Measurements from ENCODE around the gene SLC22A1. TPM values are rescaled to one million over a fixed set of nuclear protein-coding genes. Genes with fewer than 3 reads are reported as not detected.

SLC22A1 gene
- total and polyA plus RNA-seq, 2 of the 8 experiments (the other 6 are each of a cell fraction or from before 2014, with no cell fraction given), result 0.12 to 0.45 TPM

DNA sequence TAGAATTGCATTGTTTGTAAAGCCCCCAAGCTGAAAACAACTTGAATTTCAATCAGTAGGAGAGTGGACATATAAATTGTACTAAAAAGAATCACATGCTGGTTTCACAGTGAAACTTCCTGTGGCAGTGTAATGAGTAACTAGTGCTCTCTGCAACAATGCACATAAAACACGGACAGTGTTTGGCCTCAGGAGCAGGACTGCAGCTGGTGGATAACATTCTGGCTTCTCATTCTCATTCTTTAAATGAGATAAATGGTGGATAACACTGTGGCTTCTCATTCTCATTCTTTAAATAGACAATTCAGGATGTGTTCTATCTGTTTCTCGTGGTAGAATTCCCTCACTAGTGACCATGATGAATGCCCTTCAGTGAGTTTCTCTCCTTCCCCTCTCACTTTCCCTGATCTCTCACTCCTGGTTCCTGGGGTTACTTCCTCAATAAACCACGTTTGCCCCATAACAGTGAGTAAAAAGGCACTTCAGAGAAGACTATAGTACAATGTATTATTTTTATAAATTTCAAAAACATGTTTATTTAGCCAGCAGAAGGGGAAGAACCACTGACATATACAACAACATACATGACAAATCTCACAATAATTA, 77.1 kb downstream of the SLC22A1 start:
- no peak overlapping the region for H2BK120ac ChIP-seq (replicated peaks; ENCODE audit: low read depth, low read length)
- no peak for TF ChIP-seq CTBP2 (IDR thresholded peaks at IDR 0.05; ENCODE audit: borderline replicate concordance, insufficient read depth, insufficient read length, low read length)
- no peak for TF ChIP-seq TEAD4 (IDR thresholded peaks at IDR 0.05; ENCODE audit: low read depth, low read length)
- TF ChIP-seq E2F6 (IDR thresholded peaks at IDR 0.05), result no peak
- TF ChIP-seq CHD2 (IDR thresholded peaks at IDR 0.05; ENCODE audit: low read length), result no peak
- no peak for TF ChIP-seq NRF1 (IDR thresholded peaks at IDR 0.05; ENCODE audit: low read depth, low read length)

More for the DNA sequence above, 77.1 kb downstream of the SLC22A1 start:
- Histone ChIP-seq H2BK15ac (ENCODE audit: low read length) (no peak overlapping the region), H3K27me3 (replicated peaks in 1 of 4; ENCODE audit: control insufficient read depth in 3 of 4, extremely low read depth in 1 of 4, insufficient read depth in 3 of 4, low read length in 3 of 4) (peaks cover 0 to 2% (median 0%) of the 10 kb centered on the region in 4 experiments; a peak in 1 of 7 replicates), H3K79me1 (ENCODE audit: low read depth, low read length) (no peaks in the 10 kb centered on the region), H3K56ac (replicated peaks; ENCODE audit: insufficient read length, low read depth, low read length) (no peak overlapping the region), H2BK5ac (ENCODE audit: low read depth, low read length) (no peak overlapping the region), H2AK5ac (ENCODE audit: low read depth, low read length) (no peak overlapping the region), H4K8ac (ENCODE audit: extremely low read depth, insufficient read depth, low read length) (no peak overlapping the region), H4K5ac (ENCODE audit: insufficient read length, low read depth, low read length) (no peak overlapping the region), H2BK12ac (ENCODE audit: low read depth, low read length) (no peak overlapping the region), H3K9ac (replicated peaks in 1 of 4; ENCODE audit: extremely low read depth in 1 of 4, low read depth in 3 of 4, low read length in 3 of 4) (no peak overlapping the region), H3K23ac (ENCODE audit: insufficient read length) (no peak overlapping the region), H3K4me1 (replicated peaks in 1 of 4; ENCODE audit: control insufficient read depth in 3 of 4, insufficient read depth in 4 of 4, low read length in 3 of 4) (no peaks in the 10 kb centered on the region), H3K36me3 (ENCODE audit: control insufficient read depth in 2 of 4, insufficient read depth in 4 of 4, low read length in 3 of 4) (no peaks in the 10 kb centered on the region), H3K23me2 (ENCODE audit: low read depth, low read length) (no peaks in the 10 kb centered on the region), H3K4ac (replicated peaks; ENCODE audit: insufficient read length, low read depth, low read length) (no peak overlapping the region), H3K18ac (ENCODE audit: extremely low read depth, low read length) (no peak overlapping the region), H3K14ac (ENCODE audit: insufficient read length) (no peak overlapping the region), H4K91ac (replicated peaks; ENCODE audit: insufficient read length, low read length) (no peak overlapping the region), H3K4me2 (ENCODE audit: insufficient read depth in 1 of 2, low read depth in 2 of 2, low read length in 2 of 2) (no peak overlapping the region), H3K4me3 (ENCODE audit: extremely low read depth in 1 of 4, insufficient read depth in 2 of 4, low read depth in 3 of 4, low read length in 4 of 4) (no peak overlapping the region), H3K79me2 (ENCODE audit: control insufficient read depth in 1 of 2, insufficient read depth in 2 of 2, low read length in 2 of 2) (no peaks in the 10 kb centered on the region), H2BK20ac (ENCODE audit: low read length) (no peak overlapping the region), H3K9me3 (ENCODE audit: insufficient read depth in 2 of 2, low read depth in 1 of 2, low read length in 1 of 2) (no peaks in the 10 kb centered on the region), H4K20me1 (replicated peaks in 1 of 2; ENCODE audit: control insufficient read depth in 1 of 2, insufficient read depth in 2 of 2, low read length in 2 of 2) (no peaks in the 10 kb centered on the region), H3K27ac (ENCODE audit: low read depth, low read length) (no peak overlapping the region), H2AFZ (ENCODE audit: low read length) (0 out of 2 replicates have a peak overlapping the region, but pooled peaks have one; percentile 16)
- CTCF ChIA-PET (ENCODE audit: partially characterized antibody), result no interaction called here
- FAIRE-seq, result no peak
- 77% methylated on average over 3 of the region's 3 CpGs; no CpG with 5 or more reads in 1 of the 2 experiments for WGBS, 2 experiments (ENCODE audit: extremely low coverage in 1 of 2, insufficient coverage in 1 of 2, insufficient read length in 1 of 2, insufficient replicate concordance in 2 of 2, low coverage in 1 of 2, low lambda C conversion rate in 2 of 2, missing lambda C conversion rate in 1 of 2)
- POLR2A ChIA-PET (ENCODE audit: partially characterized antibody), result no interaction called here
- DNase-seq (ENCODE audit: low read depth in 1 of 2, low spot score in 2 of 2), result no peak
